OCI-LY7 (cell line): Measurements from ENCODE around the gene RBM28. TPM values are rescaled to one million over a fixed set of nuclear protein-coding genes. Genes with fewer than 3 reads are reported as not detected.

Experiments used
- BruUV-seq: library from RNA; stranded (reverse); fragments of 400-500 nt; replicated peaks from 2 replicates; lab custom pipeline; 2021; lab: Mats Ljungman, UMichigan
- CTCF ChIA-PET: fragments of 300-600 bp; sonication (Branson Sonifier 250); formaldehyde crosslinking; loops from one replicate; lab custom pipeline; 2022; ENCODE audit warnings: antibody characterized with exemption; ENCODE audit not compliant: unreplicated experiment; lab: Charles Lee
- POLR2A ChIA-PET: fragments of 300-600 bp; sonication (Branson Sonifier 250); formaldehyde crosslinking; loops from one replicate; lab custom pipeline; 2022; ENCODE audit warnings: antibody characterized with exemption; lab: Charles Lee
- DNase-seq: peaks from one replicate; pipeline ENCODE4 v3.0.0-alpha.2; 2015; ENCODE audit warnings: low spot score
- H2AFZ ChIP-seq: fragments of 200-600 bp; sonication (generic), shearing (Covaris generic); 2 replicates; pipeline ENCODE4 v1.6.1; 2014; ENCODE audit warnings: mild to moderate bottlenecking, antibody characterized with exemption, low read length, moderate library complexity
- H3K27ac ChIP-seq: fragments of 200-600 bp; sonication (generic); 2 replicates; pipeline ENCODE4 v1.5.1; 2014; ENCODE audit warnings: mixed run types, low read depth, mild to moderate bottlenecking, moderate library complexity, low read length, inconsistent platforms; ENCODE audit not compliant: poor library complexity, severe bottlenecking
- H3K36me3 ChIP-seq: fragments of 200-600 bp; sonication (generic); 2 replicates; pipeline ENCODE4 v1.6.1; 2014; ENCODE audit warnings: mild to moderate bottlenecking, antibody characterized with exemption, low read length, moderate library complexity, mixed read lengths; ENCODE audit not compliant: insufficient read depth
- H3K4me1 ChIP-seq: fragments of 200-600 bp; sonication (generic); 2 replicates; pipeline ENCODE4 v1.5.1; 2014; ENCODE audit warnings: mild to moderate bottlenecking, low read length; ENCODE audit not compliant: insufficient read depth, poor library complexity, severe bottlenecking
- H3K4me2 ChIP-seq: fragments of 200-600 bp; sonication (generic); 2 replicates; pipeline ENCODE4 v1.6.1; 2014; ENCODE audit warnings: mild to moderate bottlenecking, low read length
- H3K4me3 ChIP-seq: fragments of 200-600 bp; sonication (generic); 2 replicates; pipeline ENCODE4 v1.5.1; 2014; ENCODE audit warnings: mild to moderate bottlenecking, low read depth, low read length; ENCODE audit not compliant: poor library complexity, severe bottlenecking
- H3K79me2 ChIP-seq: fragments of 200-600 bp; sonication (generic); 2 replicates; pipeline ENCODE4 v1.6.1; 2016; ENCODE audit warnings: low read depth, mild to moderate bottlenecking, low read length, moderate library complexity, mixed read lengths; ENCODE audit not compliant: insufficient read depth
- H3K9me2 ChIP-seq: fragments of 200-600 bp; sonication (generic); 2 replicates; pipeline ENCODE4 v1.6.1; 2016; ENCODE audit warnings: mild to moderate bottlenecking, low read length, mixed read lengths; ENCODE audit not compliant: insufficient read depth
- H3K9me3 ChIP-seq: fragments of 200-600 bp; sonication (generic); 2 replicates; pipeline ENCODE4 v1.6.1; 2014; ENCODE audit warnings: mild to moderate bottlenecking, mixed run types, low read length, mixed read lengths
- H4K20me1 ChIP-seq: fragments of 200-600 bp; sonication (generic); 2 replicates; pipeline ENCODE4 v1.6.1; 2014; ENCODE audit warnings: mild to moderate bottlenecking, antibody characterized with exemption, low read length, moderate library complexity, mixed read lengths; ENCODE audit not compliant: insufficient read depth
- CTCF ChIP-seq: fragments of 200-600 bp; sonication (generic); conservative IDR thresholded peaks from 2 replicates; pipeline ENCODE4 v1.5.1; 2014; ENCODE audit warnings: mild to moderate bottlenecking, antibody characterized with exemption, low read length, moderate library complexity, mixed read lengths
- EZH2phosphoT487 ChIP-seq: fragments of 200-600 bp; sonication (generic); IDR thresholded peaks from 2 replicates; pipeline ENCODE4 v1.6.1; 2018; ENCODE audit warnings: low read depth, borderline replicate concordance, mild to moderate bottlenecking, mixed run types, antibody characterized with exemption, low read length, moderate library complexity, mixed read lengths
- intact Hi-C: fragments of 100-400 bp; cut with micrococcal nuclease; formaldehyde crosslinking; loops from one replicate; pipeline ENCODE4 v1.10.0; 2022; ENCODE audit not compliant: unreplicated experiment
- total RNA-seq, 2 experiments: library from RNA; depleted of rRNA in 1 of 2; stranded (reverse); fragments of >200 nt in 1 of 2; shearing (Covaris generic) in 1 of 2; gene quantifications; 2 replicates each; pipeline ENCODE4 v1.2.3, GENCODE V29; 2014 to 2022

RBM28 gene
- total RNA-seq, 2 experiments from 2014 or later, result 35.6 to 70.0 TPM

DNA sequence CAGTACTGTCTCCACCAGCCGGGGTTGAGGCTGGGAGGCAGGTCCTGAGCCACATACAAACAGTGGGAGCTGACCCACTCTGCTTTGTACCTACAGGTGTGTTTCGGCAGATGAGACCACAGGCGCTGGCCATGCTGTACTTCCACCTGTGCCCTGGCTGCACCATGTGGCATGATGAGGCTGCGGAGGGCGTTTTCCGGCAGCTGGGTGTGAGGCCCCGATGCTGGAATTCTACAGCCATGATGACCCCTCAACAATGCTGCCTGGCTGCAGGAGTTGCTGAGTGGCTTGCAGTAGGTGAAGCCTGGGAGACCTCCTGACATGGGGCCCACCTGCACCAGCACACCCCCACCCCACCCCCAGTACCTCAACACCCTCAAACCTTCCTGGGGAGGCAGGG, 48.1 kb upstream of the RBM28 start:
- Histone ChIP-seq H3K79me2 (no peaks in the 10 kb centered on the region), H3K4me3 (no peak overlapping the region), H4K20me1 (no peaks in the 10 kb centered on the region), H3K9me2 (no peaks in the 10 kb centered on the region), H3K9me3 (no peaks in the 10 kb centered on the region), H3K4me1 (no peaks in the 10 kb centered on the region), H3K4me2 (no peak overlapping the region), H3K36me3 (peaks cover 29% of the 10 kb centered on the region; the same call in 1 of the 2 replicates), H2AFZ (no peak overlapping the region), H3K27ac (no peak overlapping the region)
- BruUV-seq, result no TSS peak
- DNase-seq, result no peak
- POLR2A ChIA-PET, result interaction anchor here (0.6 to 1.2 kb wide), 2 partner anchors 48 to 59 kb away, joined by 3 read pairs; no protein-coding TSS in a partner anchor
- intact Hi-C loops, result no loop called here
- CTCF ChIA-PET, result no interaction called here
- TF ChIP-seq EZH2phosphoT487 (no peak), CTCF (no peak)

GRCh38 chr7:128390871-128391565, 47.3 kb upstream of the RBM28 start:
- Histone ChIP-seq H3K4me2 (no peak overlapping the region), H3K9me2 (no peaks in the 10 kb centered on the region), H2AFZ (no peak overlapping the region), H3K4me3 (no peak overlapping the region), H3K4me1 (no peaks in the 10 kb centered on the region), H4K20me1 (no peaks in the 10 kb centered on the region), H3K9me3 (no peaks in the 10 kb centered on the region), H3K27ac (no peak overlapping the region), H3K36me3 (peaks cover 21% of the 10 kb centered on the region; the same call in 1 of the 2 replicates), H3K79me2 (no peaks in the 10 kb centered on the region)
- BruUV-seq, result no TSS peak
- intact Hi-C loops, result no loop called here
- ChIA-PET POLR2A (interaction anchor here (0.6 to 1.2 kb wide), 3 partner anchors 27 to 58 kb away, joined by 3 read pairs; no protein-coding TSS in a partner anchor), CTCF (no interaction called here)
- TF ChIP-seq EZH2phosphoT487 (no peak), CTCF (no peak)
- no peak for DNase-seq
